ENCODE data around the gene TBC1D1.
"Not testable (repeated sequence)": the region's sequence is repeated elsewhere in the genome, so short reads cannot be mapped to it uniquely, and the experiment has no call there.

- TF ChIP-seq POLR2AphosphoS5 (IDR thresholded peaks at IDR 0.05); CTCF (IDR thresholded peaks at IDR 0.05 in 8 of 11, conservative IDR thresholded peaks at IDR 0.05 in 3 of 11): not testable (repeated sequence)
These were observed 130.1 kb downstream of the TBC1D1 start for GRCh38 chr4:38020961-38021360.

All from spleen (tissue), 7 donors.